Measurements from ENCODE around the gene ZC3H4.

The ZC3H4 gene

GRCh38 chr19:47095476-47096099 lies 18.0 kb downstream of the ZC3H4 start:
- no peak overlapping the region for H3K4me3 ChIP-seq (ENCODE audit: low read depth, low read length)
- no peak for TF ChIP-seq CTCF (IDR thresholded peaks at IDR 0.05; ENCODE audit: control insufficient read depth, extremely low read depth, insufficient read depth)
- no peak for DNase-seq (ENCODE audit: low read depth)

- no peak for TF ChIP-seq CTCF (IDR thresholded peaks at IDR 0.05; ENCODE audit: control insufficient read depth, extremely low read depth, insufficient read depth)
- no peak overlapping the region for H3K4me3 ChIP-seq (ENCODE audit: low read depth, low read length)
- no peak for DNase-seq (ENCODE audit: low read depth)
Measured at GRCh38 chr19:47094557-47095475, 18.8 kb downstream of the ZC3H4 start.

GRCh38 chr19:47093841-47094240 lies 19.7 kb downstream of the ZC3H4 start:
- TF ChIP-seq CTCF (IDR thresholded peaks at IDR 0.05; ENCODE audit: control insufficient read depth, extremely low read depth, insufficient read depth), result no peak
- DNase-seq (ENCODE audit: low read depth), result no peak
- no peak overlapping the region for H3K4me3 ChIP-seq (ENCODE audit: low read depth, low read length)

- no peak overlapping the region for H3K4me3 ChIP-seq (ENCODE audit: low read depth, low read length)
- no peak for TF ChIP-seq CTCF (IDR thresholded peaks at IDR 0.05; ENCODE audit: control insufficient read depth, extremely low read depth, insufficient read depth)
- DNase-seq (ENCODE audit: low read depth), result no peak
Measured at GRCh38 chr19:47093254-47093653, 20.3 kb downstream of the ZC3H4 start.

GRCh38 chr19:47089767-47090350 lies 23.7 kb downstream of the ZC3H4 start:
- no peak for DNase-seq (ENCODE audit: low read depth)
- no peak overlapping the region for H3K4me3 ChIP-seq (ENCODE audit: low read depth, low read length)
- TF ChIP-seq CTCF (IDR thresholded peaks at IDR 0.05; ENCODE audit: control insufficient read depth, extremely low read depth, insufficient read depth), result no peak

- no peak for TF ChIP-seq CTCF (IDR thresholded peaks at IDR 0.05; ENCODE audit: control insufficient read depth, extremely low read depth, insufficient read depth)
- H3K4me3 ChIP-seq (ENCODE audit: low read depth, low read length), result no peak overlapping the region
- DNase-seq (ENCODE audit: low read depth), result no peak
Measured at GRCh38 chr19:47086280-47086679, 27.3 kb downstream of the ZC3H4 start.

Data from LNCaP clone FGC (cell line).